Measurements from ENCODE around the gene TAF3.

TAF3 gene

GRCh38 chr10:7933757-7934156 lies 115.5 kb downstream of the TAF3 start:
- DNase-seq (ENCODE audit: low read depth) = no peak

- no peak for DNase-seq (ENCODE audit: low read depth)
Observed at GRCh38 chr10:7937315-7937945, 119.1 kb downstream of the TAF3 start.

- no peak for DNase-seq (ENCODE audit: low read depth)
Observed at GRCh38 chr10:7941576-7941975, 123.3 kb downstream of the TAF3 start.

GRCh38 chr10:7942316-7942715 lies 124.0 kb downstream of the TAF3 start:
- DNase-seq (ENCODE audit: low read depth) = no peak

GRCh38 chr10:7942859-7943258 lies 124.6 kb downstream of the TAF3 start:
- DNase-seq (ENCODE audit: low read depth) = no peak

GRCh38 chr10:7944215-7944480 lies 125.8 kb downstream of the TAF3 start:
- DNase-seq (ENCODE audit: low read depth) = no peak

GRCh38 chr10:7944537-7944936 lies 126.2 kb downstream of the TAF3 start:
- no peak for DNase-seq (ENCODE audit: low read depth)

- DNase-seq (ENCODE audit: low read depth) = no peak
Observed at GRCh38 chr10:7945034-7945433, 126.7 kb downstream of the TAF3 start.

- DNase-seq (ENCODE audit: low read depth) = no peak
Observed at GRCh38 chr10:7945469-7946187, 127.3 kb downstream of the TAF3 start.

- no peak for DNase-seq (ENCODE audit: low read depth)
Observed at GRCh38 chr10:7948371-7949000, 130.2 kb downstream of the TAF3 start.

GRCh38 chr10:7950981-7951847 lies 132.9 kb downstream of the TAF3 start:
- no peak for DNase-seq (ENCODE audit: low read depth)

GRCh38 chr10:7952266-7952665 lies 134.0 kb downstream of the TAF3 start:
- no peak for DNase-seq (ENCODE audit: low read depth)

- no peak for DNase-seq (ENCODE audit: low read depth)
Observed at GRCh38 chr10:7953447-7953846, 135.1 kb downstream of the TAF3 start.

- DNase-seq (ENCODE audit: low read depth) = no peak
Observed at GRCh38 chr10:7955446-7955845, 137.1 kb downstream of the TAF3 start.

GRCh38 chr10:7956508-7956907 lies 138.2 kb downstream of the TAF3 start:
- no peak for DNase-seq (ENCODE audit: low read depth)

GRCh38 chr10:7957591-7957990 lies 139.3 kb downstream of the TAF3 start:
- DNase-seq (ENCODE audit: low read depth) = no peak

GRCh38 chr10:7958442-7958841 lies 140.1 kb downstream of the TAF3 start:
- DNase-seq (ENCODE audit: low read depth) = no peak

GRCh38 chr10:7960108-7960507 lies 141.8 kb downstream of the TAF3 start:
- no peak for DNase-seq (ENCODE audit: low read depth)

- DNase-seq (ENCODE audit: low read depth) = no peak
Observed at GRCh38 chr10:7962592-7962991, 144.3 kb downstream of the TAF3 start.

- no peak for DNase-seq (ENCODE audit: low read depth)
Observed at GRCh38 chr10:7965457-7965856, 147.2 kb downstream of the TAF3 start.

- DNase-seq (ENCODE audit: low read depth) = no peak
Observed at GRCh38 chr10:7967035-7967434, 148.7 kb downstream of the TAF3 start.

- no peak for DNase-seq (ENCODE audit: low read depth)
Observed at GRCh38 chr10:7968510-7969112, 150.3 kb downstream of the TAF3 start.
